ENCODE measurements around the gene MILR1.
"Not testable (repeated sequence)": the region's sequence is repeated elsewhere in the genome, so short reads cannot be mapped to it uniquely, and the experiment has no call there.

The MILR1 gene

DNA sequence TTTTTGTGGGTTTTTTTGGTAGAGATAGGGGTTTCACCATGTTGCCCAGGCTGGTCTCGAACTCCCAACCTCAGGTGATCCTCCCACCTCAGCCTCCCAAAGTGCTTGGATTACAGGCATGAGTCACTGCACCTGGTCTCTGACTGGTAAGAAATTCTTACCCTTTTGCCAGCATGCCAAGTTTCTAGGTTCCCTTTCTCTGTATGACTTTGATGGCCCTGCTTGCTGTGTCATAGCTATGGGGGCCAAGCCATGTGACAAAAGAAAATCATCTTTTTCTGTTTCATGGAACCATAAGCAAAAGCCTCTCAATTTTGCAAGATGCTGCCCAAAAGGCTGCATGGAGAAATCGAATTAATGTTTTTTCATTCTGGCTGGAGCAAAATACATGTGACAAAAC, 18.9 kb upstream of the MILR1 start:
- FAIRE-seq: not testable (repeated sequence)

GRCh38 chr17:64431534-64431933, 17.4 kb upstream of the MILR1 start:
- FAIRE-seq: no peak

GRCh38 chr17:64437944-64438525, 10.9 kb upstream of the MILR1 start:
- no peak for FAIRE-seq

DNA sequence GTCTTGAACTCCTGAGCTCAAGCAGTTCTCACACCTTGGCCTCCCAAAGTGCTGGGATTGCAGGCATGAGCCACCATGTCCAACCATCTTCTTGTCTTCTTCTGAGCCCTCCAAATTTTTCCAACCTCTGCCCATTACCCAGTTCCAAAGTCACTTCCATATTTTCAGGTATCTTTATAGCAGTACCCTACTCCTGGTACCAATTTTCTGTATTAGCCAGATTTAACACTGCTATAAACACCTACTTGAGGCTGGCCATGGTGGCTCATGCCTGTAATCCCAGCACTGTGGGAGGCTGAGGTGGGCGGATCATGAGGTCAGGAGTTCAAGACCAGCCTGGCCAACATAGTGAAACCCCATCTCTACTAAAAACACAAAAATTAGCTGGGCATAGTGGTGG, 9.4 kb upstream of the MILR1 start:
- FAIRE-seq: not testable (repeated sequence)

- FAIRE-seq: no peak
These were observed 9.0 kb upstream of the MILR1 start for GRCh38 chr17:64439956-64440355.

GRCh38 chr17:64441772-64442540, 7.0 kb upstream of the MILR1 start:
- no peak for FAIRE-seq

DNA sequence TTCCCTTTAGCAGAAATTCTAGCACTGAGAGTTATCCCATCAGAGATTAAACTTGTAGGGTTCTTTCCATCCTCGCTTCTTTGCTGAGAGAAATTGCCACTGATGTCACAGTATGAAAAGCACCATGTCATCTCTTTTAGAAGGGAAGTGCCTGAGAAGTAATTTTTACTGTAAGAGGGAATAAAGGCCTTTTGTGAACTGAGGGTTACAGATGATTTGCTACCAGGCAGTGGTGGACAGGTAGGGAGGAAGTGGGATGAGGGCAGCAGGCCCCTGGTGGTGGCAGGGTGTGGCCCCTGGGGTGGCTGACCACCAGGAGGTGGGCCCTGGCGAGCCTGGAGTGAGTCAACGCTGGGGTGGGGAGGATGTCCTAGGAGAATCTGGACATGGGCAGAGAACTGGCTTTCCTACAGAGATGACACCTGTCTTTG, 6.4 kb upstream of the MILR1 start:
- FAIRE-seq: no peak

DNA sequence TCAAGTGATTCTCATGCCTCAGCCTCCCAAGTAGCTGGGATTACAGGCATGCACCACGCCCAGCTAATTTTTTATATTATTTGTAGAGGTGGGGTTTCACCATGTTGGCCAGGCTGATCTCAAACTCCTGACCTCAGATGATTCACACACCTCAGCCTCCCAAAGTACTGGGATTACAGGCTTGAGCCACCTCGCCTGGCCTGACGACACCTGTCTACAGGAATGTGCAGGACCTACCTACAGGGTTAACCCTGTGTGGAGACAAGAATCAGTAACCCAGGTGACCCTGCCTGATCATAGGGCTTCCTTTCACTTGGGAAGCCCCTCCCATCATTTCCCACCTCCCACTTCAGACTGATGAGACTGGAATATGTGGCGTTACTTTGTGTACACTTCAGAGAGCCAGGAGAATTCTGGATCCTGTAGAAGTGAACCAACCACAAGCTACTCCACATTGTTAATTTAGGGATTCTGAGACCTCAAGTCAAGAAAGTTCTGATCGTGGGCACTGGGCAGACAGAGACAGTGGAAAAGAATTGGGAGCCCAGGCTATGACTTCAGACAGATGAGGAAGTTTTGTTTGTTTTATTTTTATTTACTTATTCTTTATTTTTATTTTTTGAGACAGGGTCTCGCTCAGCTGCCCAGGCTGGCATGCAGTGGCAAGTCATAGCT, 5.7 kb upstream of the MILR1 start:
- no peak for FAIRE-seq

DNA sequence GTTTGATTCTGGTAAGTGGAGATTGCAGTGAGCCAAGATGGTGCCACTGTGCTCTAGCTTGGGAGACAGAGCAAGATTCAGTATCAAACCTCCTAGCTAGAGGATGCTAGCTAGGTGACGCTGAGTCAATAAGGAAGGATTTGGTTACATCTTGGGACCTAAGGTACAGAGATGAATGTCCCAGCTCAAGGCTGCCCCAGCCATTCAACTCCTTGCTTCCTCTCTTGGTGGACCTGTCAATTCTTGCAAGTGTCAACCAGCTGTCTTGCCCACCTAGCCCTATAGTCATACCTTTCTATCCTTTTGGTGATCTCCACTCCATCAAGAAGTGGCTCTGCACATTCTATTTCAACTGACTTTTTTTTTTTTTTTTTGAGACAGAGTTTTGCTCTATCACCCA, 1.4 kb upstream of the MILR1 start:
- no peak for FAIRE-seq

DNA sequence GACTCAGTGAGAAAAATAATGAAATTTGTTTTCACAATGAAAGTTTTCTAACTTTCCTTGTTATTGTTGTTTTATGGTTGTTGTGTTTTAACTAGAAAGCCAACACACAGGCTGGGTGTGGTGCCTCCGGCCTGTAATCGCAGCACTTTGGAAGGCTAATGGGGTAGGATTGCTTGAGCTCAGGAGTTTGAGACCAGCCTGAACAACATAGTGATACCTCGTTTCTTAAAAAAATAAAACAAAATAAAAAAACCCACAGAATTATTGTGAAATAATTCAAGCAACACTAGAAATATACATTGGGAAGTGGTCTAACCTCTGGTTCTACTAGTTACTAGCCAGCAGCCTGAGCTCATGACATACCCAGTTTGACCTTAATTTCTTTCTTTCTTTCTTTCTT, 630 bp downstream of the MILR1 start:
- FAIRE-seq: no peak

DNA sequence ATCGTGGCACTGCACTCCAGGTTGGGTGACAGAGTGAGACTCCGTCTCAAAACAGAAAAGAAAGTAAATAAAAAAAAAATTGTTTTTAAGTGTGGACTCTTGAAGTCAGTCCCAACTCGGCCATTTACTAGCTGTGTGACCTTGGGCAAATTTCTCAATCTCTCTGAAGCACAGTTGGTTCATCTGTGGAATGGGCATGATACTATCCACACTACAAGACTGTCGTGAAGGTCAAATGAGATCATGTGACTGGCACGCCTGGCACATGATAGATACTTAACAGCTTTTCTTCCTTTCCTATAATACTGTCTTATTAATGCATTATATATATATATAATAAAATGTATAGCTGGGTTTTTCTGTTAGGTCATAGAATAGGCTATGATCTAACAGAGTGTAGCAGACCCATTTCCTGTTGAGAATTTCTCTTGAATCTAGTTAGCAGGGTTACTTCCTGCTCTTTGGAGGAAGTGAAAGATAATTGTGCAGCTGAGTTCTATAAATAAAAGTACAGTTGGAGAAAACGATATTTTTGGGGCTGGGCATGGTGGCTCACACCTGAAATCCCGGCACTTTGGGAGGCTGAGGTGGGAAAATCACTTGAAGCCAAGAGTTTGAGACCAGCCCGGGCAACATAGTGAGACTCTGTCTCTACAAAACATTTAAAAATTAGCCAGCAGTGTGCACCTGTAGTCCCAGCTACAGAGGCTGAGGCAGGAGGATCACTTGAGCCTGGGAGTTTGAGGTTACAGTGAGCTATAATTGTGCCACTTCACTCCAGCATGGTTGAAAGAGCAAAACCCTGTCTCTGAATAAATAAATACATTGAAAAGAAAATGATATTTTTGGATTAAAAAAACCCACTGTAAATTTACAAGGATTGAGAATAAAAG, 7.3 kb downstream of the MILR1 start:
- FAIRE-seq: no peak

GRCh38 chr17:64457156-64457555, 8.2 kb downstream of the MILR1 start:
- FAIRE-seq: no peak

- no peak for FAIRE-seq
These were observed 9.8 kb downstream of the MILR1 start for GRCh38 chr17:64458756-64459155.

- no peak for FAIRE-seq
These were observed 10.4 kb downstream of the MILR1 start for GRCh38 chr17:64459284-64459747.

DNA sequence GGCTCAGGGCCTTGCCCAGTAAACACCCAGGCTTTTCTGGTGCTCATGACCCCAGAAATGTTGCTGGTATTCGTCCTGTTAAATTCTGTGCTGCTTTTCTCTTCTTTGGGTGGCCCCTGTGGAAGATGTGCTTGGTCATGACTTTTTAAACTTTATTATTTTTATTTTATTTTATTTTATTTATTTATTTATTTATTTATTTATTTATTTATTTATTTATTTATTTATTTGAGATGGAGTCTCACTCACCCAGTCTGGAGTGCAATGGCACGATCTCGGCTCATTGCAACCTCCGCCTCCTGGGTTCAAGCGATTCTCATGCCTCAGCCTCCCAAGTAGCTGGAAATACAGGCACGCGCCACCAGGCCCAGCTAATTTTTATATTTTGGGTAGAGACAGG, 10.9 kb downstream of the MILR1 start:
- not testable (repeated sequence) for FAIRE-seq

DNA sequence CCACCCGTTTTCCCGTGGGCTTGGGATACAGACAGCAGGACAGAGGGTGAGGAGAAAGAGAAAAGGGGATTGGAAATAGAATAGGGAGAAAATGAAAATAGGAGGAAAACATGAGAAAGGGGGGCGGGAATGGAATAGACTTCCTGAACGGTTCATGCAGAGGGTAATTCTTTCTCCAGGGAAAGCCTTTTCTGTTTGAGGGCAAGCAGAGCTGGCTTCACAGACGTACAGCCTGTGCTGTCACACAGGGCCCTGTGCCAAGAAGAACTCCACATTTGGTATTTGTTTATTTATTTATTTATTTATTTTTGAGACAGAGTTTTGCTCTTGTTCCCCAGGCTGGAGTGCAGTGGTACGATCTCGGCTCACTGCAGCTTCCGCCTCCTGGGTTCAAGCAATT, 12.0 kb downstream of the MILR1 start:
- FAIRE-seq: no peak

DNA sequence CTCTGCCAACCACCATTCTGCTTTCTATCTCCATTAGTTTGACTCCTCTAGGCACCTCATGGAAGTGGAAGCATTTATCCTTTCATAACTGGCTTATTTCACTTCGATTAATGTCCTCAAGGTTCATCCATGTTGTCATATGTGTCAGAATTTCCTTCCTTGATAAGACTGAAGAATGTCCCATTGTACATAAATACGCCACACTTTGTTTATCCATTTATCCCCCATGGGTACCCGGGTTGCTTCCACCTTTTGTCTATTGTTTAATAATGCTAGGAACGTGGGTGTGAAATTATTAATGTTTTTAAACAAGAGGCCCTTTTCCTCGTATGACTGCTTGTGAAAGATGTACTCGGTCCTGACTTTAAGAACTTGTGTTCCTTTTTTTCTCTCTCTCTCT, 12.9 kb downstream of the MILR1 start:
- no peak for FAIRE-seq

DNA sequence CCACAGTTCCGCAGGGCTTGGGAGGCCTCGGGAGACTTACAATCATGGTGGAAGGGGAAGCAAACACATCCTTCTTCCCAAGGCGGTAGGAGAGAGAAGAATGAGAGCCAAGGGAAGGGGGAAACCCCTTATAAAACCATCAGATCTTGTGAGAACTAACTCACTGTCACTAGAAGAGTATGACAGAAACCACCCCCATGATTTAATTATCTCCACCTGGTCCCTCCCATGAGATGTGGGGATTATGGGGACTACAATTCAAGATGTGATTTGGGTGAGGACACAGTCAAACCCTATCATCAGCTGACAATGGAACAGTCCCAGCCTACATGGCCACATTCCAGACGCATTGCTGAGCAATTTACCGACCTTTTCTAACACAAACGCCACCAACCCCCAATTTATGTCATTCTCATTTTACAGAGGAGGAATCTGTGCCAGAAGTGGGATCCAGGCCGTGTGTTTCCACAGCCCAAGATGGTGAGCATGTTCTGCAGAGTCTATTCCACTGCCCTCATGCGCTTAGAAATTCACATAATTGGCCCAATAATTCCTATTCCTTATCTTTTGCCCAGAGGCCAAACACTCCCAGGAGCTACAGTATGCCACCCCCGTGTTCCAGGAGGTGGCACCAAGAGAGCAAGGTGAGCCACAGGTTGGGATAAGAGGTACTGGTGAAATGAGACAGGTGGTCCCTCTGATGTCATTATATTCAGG, 17.3 kb downstream of the MILR1 start:
- no peak for FAIRE-seq

DNA sequence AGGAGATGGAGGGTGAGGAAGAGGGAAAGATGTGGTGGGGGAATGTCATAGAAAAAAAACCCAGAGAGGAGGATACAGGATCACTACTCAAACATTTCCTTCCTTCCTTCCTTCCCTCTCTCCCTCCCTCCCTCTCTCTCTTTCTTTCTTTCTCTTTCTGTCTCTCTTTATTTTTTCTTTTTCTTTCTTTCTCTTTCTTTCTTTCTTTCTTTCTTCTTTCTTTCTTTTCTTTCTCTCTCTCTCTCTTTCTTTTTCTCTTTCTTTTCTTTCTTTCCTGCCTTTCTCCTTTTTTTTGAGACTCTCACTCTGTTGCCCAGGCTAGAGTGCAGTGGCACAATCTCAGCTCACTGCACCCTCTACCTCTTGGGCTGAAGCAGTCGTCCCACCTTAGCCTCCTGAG, 17.9 kb downstream of the MILR1 start:
- not testable (repeated sequence) for FAIRE-seq

GRCh38 chr17:64470625-64471024, 21.7 kb downstream of the MILR1 start:
- FAIRE-seq: no peak

- no peak for FAIRE-seq
These were observed 22.5 kb downstream of the MILR1 start for GRCh38 chr17:64471440-64471839.

GRCh38 chr17:64472564-64472963, 23.6 kb downstream of the MILR1 start:
- FAIRE-seq: no peak

All from endometrium (tissue), 2 donors.